SU-DHL-6 (cell line): Measurements from ENCODE around the gene UTS2R.

ENCODE experiments used
- H2AFZ ChIP-seq: fragments of 200-600 bp; sonication (generic); 2 replicates; pipeline ENCODE4 v1.6.1; 2014; ENCODE audit warnings: low read depth, mild to moderate bottlenecking, moderate library complexity, mixed read lengths, antibody characterized with exemption, low read length; ENCODE audit not compliant: severe bottlenecking
- H3F3A ChIP-seq: fragments of 200-600 bp; shearing (Covaris generic); 2 replicates; pipeline ENCODE4 v1.6.0; 2016; ENCODE audit warnings: antibody characterized with exemption, mild to moderate bottlenecking; ENCODE audit not compliant: insufficient read depth
- H3K27ac ChIP-seq: fragments of 200-600 bp; sonication (generic); 2 replicates; pipeline ENCODE4 v1.5.1; 2016; ENCODE audit warnings: low read depth, mild to moderate bottlenecking, low read length, moderate library complexity, mixed read lengths
- H3K27me3 ChIP-seq: fragments of 200-600 bp; sonication (generic), shearing (Covaris generic); 2 replicates; pipeline ENCODE4 v1.6.0; 2014; ENCODE audit warnings: mild to moderate bottlenecking, low read length
- H3K36me3 ChIP-seq: fragments of 200-600 bp; sonication (generic); 2 replicates; pipeline ENCODE4 v1.6.1; 2014; ENCODE audit warnings: mild to moderate bottlenecking, low read length, mixed read lengths
- H3K4me2 ChIP-seq: fragments of 300-600, 200-600 bp; shearing (Covaris generic), sonication (generic); 2 replicates; pipeline ENCODE4 v1.6.0; 2014; ENCODE audit warnings: low read length, low read depth, mild to moderate bottlenecking; ENCODE audit not compliant: poor library complexity, severe bottlenecking
- H3K4me3 ChIP-seq: fragments of 200-600 bp; sonication (generic); 2 replicates; pipeline ENCODE4 v1.5.1; 2014; ENCODE audit warnings: antibody characterized with exemption, low read length, mild to moderate bottlenecking, mixed read lengths; ENCODE audit not compliant: insufficient read depth, poor library complexity, severe bottlenecking
- H3K79me2 ChIP-seq: fragments of 200-600 bp; sonication (generic); 2 replicates; pipeline ENCODE4 v1.6.1; 2014; ENCODE audit warnings: mild to moderate bottlenecking, low read length, moderate library complexity; ENCODE audit not compliant: insufficient read depth
- H3K9ac ChIP-seq: fragments of 200-600 bp; sonication (generic); 2 replicates; pipeline ENCODE4 v1.7.0; 2014; ENCODE audit warnings: mild to moderate bottlenecking, low read length
- H3K9me2 ChIP-seq: fragments of 200-600 bp; sonication (generic); replicated peaks from 2 replicates; pipeline ENCODE4 v1.6.1; 2014; ENCODE audit warnings: low read length; ENCODE audit not compliant: insufficient read depth
- H3K9me3 ChIP-seq: fragments of 200-600 bp; sonication (generic); 2 replicates; pipeline ENCODE4 v1.6.1; 2014; ENCODE audit warnings: low read length, mixed read lengths; ENCODE audit not compliant: insufficient read depth
- H4K20me1 ChIP-seq: fragments of 200-600 bp; sonication (generic); 2 replicates; pipeline ENCODE4 v1.6.1; 2014; ENCODE audit warnings: low read depth, mild to moderate bottlenecking, antibody characterized with exemption, low read length, moderate library complexity, mixed read lengths
- EZH2phosphoT487 ChIP-seq: fragments of 200-600 bp; sonication (generic), shearing (Covaris generic); conservative IDR thresholded peaks from 2 replicates; pipeline ENCODE4 v1.6.1; 2018; ENCODE audit warnings: mild to moderate bottlenecking, antibody characterized with exemption, low read length, moderate library complexity, mixed read lengths
- TF ChIP-seq, protein P1 (sequence below): fragments of 200-600 bp; sonication (generic); IDR thresholded peaks from one replicate; pipeline ENCODE4 v1.5.1; 2017; ENCODE audit warnings: antibody characterized with exemption, mild to moderate bottlenecking, low read length, moderate library complexity; ENCODE audit not compliant: insufficient read depth, poor library complexity, severe bottlenecking

The UTS2R gene

DNA sequence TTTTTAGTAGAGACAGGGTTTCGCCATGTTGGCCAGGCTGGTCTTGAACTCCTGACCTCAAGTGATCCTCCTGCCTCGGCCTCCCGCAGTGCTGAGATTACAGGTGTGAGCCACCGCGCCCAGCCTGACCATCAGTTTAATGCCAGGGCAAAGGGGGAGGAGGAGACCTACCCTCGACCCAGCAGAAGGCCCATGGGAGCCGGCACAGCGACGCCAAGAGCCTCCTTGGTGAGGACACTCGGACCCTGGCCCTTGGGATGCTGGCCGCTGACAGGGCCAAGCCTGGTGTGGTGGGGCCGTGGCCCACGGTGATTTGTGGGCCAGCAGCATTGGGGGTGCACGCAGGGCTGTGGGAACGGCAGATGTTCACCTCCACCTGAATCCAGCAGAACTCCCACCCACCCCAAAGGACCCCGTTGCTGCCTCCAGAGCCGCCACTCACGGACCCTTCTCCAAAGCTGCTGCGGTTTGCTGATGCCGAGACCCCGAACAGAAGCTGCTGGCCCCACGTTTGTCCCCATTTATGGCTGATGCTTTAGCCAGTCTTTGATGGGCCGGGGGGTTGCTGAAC, 20.0 kb downstream of the UTS2R start:
- TF ChIP-seq EZH2phosphoT487, result no peak
- TF ChIP-seq, protein P1, sequence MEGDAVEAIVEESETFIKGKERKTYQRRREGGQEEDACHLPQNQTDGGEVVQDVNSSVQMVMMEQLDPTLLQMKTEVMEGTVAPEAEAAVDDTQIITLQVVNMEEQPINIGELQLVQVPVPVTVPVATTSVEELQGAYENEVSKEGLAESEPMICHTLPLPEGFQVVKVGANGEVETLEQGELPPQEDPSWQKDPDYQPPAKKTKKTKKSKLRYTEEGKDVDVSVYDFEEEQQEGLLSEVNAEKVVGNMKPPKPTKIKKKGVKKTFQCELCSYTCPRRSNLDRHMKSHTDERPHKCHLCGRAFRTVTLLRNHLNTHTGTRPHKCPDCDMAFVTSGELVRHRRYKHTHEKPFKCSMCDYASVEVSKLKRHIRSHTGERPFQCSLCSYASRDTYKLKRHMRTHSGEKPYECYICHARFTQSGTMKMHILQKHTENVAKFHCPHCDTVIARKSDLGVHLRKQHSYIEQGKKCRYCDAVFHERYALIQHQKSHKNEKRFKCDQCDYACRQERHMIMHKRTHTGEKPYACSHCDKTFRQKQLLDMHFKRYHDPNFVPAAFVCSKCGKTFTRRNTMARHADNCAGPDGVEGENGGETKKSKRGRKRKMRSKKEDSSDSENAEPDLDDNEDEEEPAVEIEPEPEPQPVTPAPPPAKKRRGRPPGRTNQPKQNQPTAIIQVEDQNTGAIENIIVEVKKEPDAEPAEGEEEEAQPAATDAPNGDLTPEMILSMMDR, result no peak
- Histone ChIP-seq H4K20me1 (no peaks in the 10 kb centered on the region), H3K9me2 (no peaks in the 10 kb centered on the region), H3K9me3 (no peaks in the 10 kb centered on the region), H3K4me3 (no peak overlapping the region), H3K4me2 (no peak overlapping the region), H3K9ac (no peak overlapping the region), H3F3A (no peaks in the 10 kb centered on the region), H3K27me3 (no peaks in the 10 kb centered on the region), H3K27ac (no peak overlapping the region), H3K79me2 (no peaks in the 10 kb centered on the region), H3K36me3 (no peaks in the 10 kb centered on the region), H2AFZ (no peak overlapping the region)

DNA sequence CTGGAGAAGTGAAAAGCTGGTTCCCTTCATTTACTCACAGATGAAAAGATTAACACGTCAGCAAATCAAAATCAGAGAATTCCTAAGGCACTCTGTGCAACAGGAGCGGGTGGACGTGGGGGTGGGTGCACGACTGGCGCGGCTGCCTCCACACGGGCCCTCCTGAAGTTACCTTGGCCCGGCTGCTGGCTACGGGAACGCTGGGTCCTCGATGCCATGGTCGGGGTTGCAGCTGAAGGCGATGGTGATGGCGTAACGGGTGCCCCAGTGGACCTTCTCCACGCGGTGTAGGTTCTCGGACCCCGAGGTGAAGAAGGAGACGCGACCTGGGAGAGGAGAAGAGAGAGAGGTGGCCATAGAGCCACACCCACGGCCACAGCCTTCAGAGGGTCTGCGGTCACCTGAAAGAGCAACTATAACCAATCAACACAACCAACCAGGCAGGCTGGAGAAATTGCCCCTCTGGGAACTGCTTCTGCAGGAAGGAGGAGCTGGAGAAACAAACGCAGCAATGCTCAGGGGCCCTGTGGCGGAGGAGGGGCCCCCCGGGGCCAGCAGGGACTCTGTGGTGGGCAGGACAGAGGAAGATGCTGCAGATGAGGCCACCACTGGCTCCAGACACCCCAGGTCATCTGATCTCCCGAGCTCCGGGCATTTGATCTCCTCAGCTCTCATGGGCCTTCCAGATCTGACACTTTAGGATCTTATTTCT, 20.8 kb downstream of the UTS2R start:
- Histone ChIP-seq H3K79me2 (no peaks in the 10 kb centered on the region), H3K4me2 (no peak overlapping the region), H3F3A (no peaks in the 10 kb centered on the region), H3K27me3 (no peaks in the 10 kb centered on the region), H3K9me3 (no peaks in the 10 kb centered on the region), H2AFZ (no peak overlapping the region), H4K20me1 (no peaks in the 10 kb centered on the region), H3K9ac (no peak overlapping the region), H3K9me2 (no peaks in the 10 kb centered on the region), H3K4me3 (no peak overlapping the region), H3K36me3 (no peaks in the 10 kb centered on the region), H3K27ac (no peak overlapping the region)
- no peak for TF ChIP-seq EZH2phosphoT487
- TF ChIP-seq, protein P1, result no peak

GRCh38 chr17:82392941-82393340, 21.4 kb downstream of the UTS2R start:
- no peaks in the 10 kb centered on the region for H3K27me3 ChIP-seq

More at GRCh38 chr17:82392941-82393340, 21.4 kb downstream of the UTS2R start:
- H3K9me3 ChIP-seq, result no peaks in the 10 kb centered on the region
- no peaks in the 10 kb centered on the region for H3K9me2 ChIP-seq
- no peak for TF ChIP-seq EZH2phosphoT487
- TF ChIP-seq, protein P1, result no peak
- no peaks in the 10 kb centered on the region for H3F3A ChIP-seq
- no peaks in the 10 kb centered on the region for H3K36me3 ChIP-seq
- no peaks in the 10 kb centered on the region for H4K20me1 ChIP-seq
- H3K4me2 ChIP-seq, result no peak overlapping the region
- H3K4me3 ChIP-seq, result no peak overlapping the region
- H3K79me2 ChIP-seq, result no peaks in the 10 kb centered on the region
- H3K9ac ChIP-seq, result no peak overlapping the region
- H2AFZ ChIP-seq, result no peak overlapping the region
- no peak overlapping the region for H3K27ac ChIP-seq
